ENCODE data around the gene LCLAT1.

The LCLAT1 gene

DNA sequence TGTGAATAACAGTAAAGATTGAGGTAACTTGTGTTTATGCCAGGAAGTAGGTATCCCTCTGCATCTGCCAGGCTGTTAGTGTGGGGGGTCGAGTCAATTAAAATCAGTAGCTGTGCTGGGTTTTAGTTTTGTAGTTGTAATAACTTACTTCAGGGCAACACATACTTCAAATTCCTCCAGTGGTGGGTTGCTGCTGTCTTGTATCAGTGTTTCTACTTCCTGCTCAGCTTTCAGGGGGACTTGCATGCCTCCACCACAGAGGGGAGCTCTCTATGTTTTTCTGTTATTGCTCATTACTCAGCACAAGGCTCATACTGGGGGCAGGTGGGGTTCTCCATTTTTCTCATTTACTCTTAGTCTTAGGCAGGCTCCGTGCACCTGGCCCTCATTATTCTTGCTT lies 223.4 kb downstream of the LCLAT1 start:
- no peak for DNase-seq (ENCODE audit: low read depth in 2 of 2)

GRCh38 chr2:30673127-30673526 lies 226.1 kb downstream of the LCLAT1 start:
- DNase-seq (ENCODE audit: low read depth in 2 of 2), result no peak

DNA sequence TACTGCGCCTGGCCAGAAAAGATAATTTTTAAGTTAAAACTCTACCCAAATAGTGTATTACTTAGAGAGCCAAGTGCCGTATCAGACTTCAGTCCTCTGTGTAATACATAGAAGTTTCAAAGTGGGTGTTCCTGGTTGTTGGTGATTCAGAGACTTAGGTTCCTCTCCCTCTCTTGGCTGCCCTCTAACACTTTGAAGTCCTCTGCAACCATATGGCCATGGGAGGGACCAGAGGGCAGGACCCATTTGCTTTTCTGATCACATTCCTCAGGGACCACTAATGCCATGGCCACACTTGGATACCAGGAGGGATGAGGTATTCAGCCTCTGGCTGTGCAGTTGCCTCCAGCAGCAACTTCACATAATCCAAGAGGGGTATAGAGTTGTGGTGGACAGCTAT lies 228.7 kb downstream of the LCLAT1 start:
- DNase-seq (ENCODE audit: low read depth in 2 of 2), result no peak

- DNase-seq (ENCODE audit: low read depth in 2 of 2), result no peak
These were observed 230.2 kb downstream of the LCLAT1 start for GRCh38 chr2:30677231-30677630.

- DNase-seq (ENCODE audit: low read depth in 2 of 2), result no peak
These were observed 230.9 kb downstream of the LCLAT1 start for GRCh38 chr2:30677861-30678385.

DNA sequence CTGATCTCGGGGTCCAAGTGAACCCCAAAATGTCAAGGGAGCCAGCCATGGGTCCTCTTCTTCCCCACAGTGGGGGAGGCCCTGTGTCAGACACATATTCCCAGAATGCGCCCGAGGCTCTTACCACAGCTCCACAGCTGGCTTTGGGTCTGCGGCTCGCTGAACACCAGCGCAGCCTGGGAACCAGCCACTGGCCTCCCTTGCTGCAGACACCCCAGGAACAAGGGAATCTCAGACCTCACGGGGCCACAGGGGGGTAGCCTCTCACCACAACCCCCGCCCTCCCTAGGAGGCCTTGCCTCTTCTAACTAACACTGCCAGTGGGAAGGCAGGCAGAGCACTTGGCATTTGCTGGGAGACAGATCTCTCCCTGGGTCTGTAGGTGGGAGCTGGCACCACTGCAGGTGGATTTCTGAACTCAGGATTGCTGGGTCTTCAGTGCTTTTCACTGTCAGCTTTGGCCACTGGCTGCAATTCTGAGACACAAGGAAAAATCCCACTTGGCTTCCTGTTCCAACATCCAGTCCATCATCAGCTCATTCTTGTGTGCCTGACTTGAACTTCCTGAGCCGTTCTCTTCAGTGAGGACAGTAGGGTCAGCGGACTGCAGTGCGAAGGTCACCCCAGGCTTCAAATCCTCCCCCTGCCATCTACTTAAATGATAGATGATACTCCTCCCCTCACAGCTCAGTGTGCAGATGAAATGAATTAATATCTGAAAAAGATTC lies 231.5 kb downstream of the LCLAT1 start:
- DNase-seq (ENCODE audit: low read depth in 2 of 2), result no peak

DNA sequence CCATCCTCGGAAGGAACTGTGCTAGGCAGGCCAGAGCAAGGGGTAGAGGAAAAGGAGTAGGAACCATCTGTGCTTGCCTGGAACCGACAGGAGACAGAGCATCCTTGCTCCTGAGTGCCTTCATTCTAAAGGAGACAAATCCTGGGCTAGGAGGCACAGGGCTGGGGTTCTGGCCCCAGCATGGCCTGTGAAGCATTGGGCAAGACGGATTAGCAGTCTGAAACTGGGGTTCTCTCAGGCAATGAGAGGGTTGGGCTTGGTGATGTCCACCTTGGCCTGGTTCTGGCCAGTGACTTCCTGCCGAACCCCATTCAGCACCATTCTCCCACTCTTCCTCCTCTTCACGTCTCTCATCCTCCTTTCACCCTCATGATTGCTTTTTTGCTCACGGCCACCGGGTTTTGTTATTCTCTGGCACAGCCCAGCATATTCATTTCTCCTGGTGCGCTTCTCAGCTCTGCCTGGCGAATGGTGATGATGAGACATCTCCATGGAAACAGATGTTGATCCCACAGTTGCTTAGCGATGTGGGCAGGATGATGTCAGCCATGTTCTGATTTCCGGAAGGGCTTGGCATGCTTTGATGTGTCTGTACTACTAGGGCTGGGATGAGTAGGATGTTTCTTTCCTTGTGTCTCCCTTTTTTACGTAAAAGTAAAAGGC lies 232.5 kb downstream of the LCLAT1 start:
- no peak for DNase-seq (ENCODE audit: low read depth in 2 of 2)

DNA sequence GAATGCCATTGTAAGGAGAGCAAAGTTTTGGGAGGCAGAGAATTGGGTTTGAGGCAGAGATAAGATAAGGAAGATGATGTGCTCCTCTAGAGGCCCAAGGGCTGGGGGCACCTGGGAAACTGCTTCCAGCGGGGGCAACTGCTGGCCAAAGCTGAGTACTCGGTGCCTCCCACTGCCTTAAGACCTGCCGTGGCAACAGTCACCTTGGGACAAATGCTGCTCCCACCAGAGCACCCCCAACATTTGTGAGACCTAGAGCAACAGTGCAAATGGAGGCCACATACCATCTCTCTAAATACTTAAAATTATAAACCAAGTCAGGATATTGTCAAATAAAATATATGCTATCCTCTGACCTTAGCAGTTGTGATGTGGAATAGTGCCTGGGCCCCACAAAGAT lies 233.1 kb downstream of the LCLAT1 start:
- DNase-seq (ENCODE audit: low read depth in 2 of 2), result no peak

- DNase-seq (ENCODE audit: low read depth in 2 of 2), result no peak
These were observed 234.0 kb downstream of the LCLAT1 start for GRCh38 chr2:30681022-30681421.

DNA sequence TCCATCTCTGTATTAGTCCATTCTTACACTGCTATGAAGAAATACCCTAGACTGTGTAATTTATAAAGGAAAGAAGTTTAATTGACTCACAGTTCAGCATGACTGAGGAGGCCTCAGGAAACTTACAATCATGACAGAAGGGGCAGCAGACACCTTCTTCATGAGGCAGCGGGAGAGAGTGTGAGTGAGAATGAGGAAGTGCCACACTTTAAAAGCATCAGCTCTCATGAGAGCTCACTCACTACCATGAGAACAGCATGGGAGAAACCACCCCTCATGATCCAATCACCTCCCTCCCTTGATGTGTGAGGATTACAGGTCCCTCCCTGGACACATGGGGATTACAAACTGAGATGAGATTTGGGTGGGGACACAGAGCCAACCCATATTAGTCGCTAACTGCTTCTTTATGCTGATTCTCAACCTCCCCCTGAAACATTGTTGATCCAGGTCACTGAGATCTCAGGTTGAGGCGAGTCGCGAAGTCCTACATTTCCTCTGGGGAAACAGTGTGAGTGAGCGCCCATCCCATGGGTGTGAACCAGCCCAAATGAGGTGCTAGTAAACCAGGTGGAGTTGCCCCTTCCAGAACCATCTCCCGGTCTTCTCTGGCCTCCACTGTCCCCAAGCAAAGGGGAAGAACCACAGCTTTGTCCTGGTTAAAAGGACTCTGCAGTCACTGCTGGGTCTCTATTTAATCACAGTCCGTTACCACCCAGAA lies 236.3 kb downstream of the LCLAT1 start:
- DNase-seq (ENCODE audit: low read depth in 2 of 2), result no peak

DNA sequence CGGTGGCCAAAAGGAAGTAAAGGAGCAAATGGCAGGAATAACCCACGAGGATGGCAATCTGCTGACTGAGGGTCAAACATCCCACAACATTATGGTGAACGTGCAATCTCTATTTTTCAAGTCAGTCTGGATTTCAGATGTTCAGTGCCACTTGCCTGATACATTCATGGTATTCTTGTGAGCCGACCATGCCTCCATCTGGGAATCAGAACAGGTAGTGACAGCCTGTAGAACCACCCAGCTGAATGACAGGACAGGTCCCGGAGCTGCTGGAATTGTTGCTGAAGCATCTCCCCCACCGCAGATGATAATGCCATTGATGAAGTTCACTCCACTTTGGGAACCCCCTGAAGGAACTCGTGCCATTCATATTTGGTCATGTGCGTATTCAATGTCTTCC lies 237.0 kb downstream of the LCLAT1 start:
- no peak for DNase-seq (ENCODE audit: low read depth in 2 of 2)

DNA sequence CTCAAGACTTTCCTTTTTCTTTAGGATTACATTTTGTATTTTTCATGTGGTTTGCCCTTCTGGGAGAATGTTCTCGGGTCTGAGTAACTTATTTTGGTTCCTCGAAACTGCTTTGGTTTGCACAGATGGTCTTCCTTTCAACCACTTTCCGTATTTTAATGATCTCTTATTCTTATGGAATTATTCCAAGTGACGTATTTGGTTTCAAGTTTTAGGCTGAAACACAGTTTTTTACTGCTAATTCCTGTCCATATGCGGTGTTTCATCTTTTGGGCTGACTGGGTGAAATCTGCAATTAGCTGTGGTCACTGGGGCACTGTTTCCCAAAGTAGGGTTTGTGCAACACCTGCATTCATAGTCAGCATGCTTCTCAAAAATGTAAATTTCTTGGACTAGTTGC lies 237.5 kb downstream of the LCLAT1 start:
- no peak for DNase-seq (ENCODE audit: low read depth in 2 of 2)

GRCh38 chr2:30684996-30685395 lies 237.9 kb downstream of the LCLAT1 start:
- DNase-seq (ENCODE audit: low read depth in 2 of 2), result no peak

GRCh38 chr2:30686000-30686399 lies 239.0 kb downstream of the LCLAT1 start:
- DNase-seq (ENCODE audit: low read depth in 2 of 2), result no peak

DNA sequence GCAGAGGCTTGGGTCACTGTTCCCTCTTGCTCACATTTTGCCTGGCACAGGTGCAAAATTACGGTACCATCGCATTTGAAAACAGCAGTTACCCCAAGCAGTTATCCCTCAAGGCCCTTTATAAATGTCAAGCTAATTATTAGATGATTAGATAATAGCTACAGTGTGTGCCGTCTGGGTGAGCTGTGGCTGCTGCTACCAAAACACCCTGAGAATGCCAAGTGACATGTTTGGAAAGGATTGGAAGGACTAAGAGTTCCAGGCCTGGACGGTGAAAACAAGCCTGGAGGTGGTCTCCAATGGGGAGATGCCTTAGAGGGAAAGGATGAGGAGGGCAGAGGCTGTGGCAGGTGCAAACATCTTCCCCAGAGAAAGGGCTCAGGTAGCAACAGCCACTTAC lies 239.6 kb downstream of the LCLAT1 start:
- DNase-seq (ENCODE audit: low read depth in 2 of 2), result no peak

DNA sequence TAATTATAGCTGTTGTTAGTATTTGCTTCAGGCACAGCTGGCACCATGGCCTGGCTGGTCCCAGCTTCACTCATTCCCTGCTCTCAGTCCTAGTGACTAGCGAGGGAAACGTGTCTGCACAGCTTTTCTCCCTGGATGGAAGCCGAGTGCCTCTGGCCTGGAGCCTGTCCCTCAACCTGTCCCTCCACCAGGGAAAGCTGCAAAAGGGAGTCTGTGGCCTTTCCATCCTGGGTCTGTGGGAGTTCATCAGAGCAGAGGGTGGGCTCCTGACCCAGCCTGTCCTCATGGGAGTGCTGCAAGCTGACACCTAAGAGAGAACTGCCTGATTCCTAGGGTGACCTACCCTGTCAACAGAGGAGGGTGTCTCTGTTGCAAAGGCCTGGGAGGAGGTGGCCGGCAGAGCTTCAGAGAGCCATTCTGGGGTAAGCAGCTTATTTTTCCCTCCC lies 241.9 kb downstream of the LCLAT1 start:
- no peak for DNase-seq (ENCODE audit: low read depth in 2 of 2)

DNA sequence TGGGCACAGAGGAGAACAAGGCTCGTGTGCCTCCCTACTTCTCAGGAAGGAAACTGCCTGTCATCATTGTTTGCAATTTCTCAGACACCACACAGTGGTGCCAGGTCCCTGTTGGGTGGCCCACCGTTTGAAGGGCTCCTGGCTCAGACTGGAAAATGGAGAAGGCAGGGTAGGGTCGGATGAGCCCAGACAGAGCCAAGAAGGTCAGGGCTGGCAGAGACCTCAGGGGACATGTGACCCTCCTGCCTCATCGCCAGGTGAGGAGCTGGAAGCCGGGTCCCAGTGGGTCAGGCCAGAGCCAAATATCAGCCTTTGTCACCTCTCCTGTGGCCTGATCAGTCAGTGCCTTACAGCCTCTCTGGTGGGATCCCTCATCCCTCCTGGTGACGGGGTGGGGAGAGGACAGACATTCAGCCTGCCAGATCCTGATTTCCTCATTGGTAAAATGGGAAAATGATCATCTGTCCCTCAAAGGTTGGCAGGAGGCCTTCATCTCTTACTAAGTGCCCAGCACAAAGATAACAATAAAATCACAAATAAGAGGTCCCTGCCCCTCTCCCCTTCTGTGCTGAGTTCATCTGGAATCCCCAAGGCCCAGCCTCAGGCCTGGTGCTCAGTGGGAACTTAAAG lies 242.6 kb downstream of the LCLAT1 start:
- DNase-seq (ENCODE audit: low read depth in 2 of 2), result no peak

- DNase-seq (ENCODE audit: low read depth in 2 of 2), result no peak
These were observed 243.1 kb downstream of the LCLAT1 start for GRCh38 chr2:30690126-30690561.

DNA sequence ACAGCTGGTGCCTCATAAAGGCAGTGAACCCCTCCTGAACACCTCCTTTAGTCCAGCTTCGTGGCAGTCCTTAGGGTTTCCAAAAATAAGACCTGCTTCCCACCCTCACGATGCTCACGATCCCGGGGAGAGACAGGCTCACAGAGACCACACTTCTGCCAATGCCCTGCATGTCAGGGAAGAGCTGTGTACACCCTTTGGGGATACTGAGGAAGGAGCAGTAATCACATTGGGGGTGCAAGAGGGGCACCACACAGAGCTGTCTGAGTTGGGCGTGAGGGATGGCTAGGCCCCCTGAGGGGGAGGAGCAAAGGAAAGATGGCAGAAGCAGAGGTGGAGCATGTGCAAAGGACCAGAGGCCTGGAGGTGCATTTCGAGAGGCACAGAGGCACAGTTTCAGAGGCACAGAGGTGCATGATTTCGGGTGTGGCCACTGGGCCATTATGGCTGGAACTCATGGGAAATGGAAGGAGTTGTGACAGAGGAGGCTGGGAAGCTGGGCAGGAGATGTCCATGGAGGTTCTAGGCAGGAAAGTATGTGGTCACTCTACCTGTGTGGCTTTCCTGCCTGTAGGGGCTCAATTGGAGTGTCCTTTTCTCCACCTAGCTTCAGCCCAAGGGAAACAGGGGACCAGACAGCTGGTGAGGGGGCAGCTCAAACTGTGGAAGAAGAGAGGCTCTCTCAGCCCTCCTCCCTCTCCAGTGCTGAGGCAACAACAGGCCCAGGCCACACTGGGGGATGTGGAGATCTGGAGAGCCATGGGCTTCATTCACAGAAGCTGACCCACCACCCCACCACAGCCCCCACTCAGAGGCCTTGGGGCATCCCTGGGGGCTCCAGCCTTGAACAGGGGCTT lies 244.3 kb downstream of the LCLAT1 start:
- no peak for DNase-seq (ENCODE audit: low read depth in 2 of 2)

DNA sequence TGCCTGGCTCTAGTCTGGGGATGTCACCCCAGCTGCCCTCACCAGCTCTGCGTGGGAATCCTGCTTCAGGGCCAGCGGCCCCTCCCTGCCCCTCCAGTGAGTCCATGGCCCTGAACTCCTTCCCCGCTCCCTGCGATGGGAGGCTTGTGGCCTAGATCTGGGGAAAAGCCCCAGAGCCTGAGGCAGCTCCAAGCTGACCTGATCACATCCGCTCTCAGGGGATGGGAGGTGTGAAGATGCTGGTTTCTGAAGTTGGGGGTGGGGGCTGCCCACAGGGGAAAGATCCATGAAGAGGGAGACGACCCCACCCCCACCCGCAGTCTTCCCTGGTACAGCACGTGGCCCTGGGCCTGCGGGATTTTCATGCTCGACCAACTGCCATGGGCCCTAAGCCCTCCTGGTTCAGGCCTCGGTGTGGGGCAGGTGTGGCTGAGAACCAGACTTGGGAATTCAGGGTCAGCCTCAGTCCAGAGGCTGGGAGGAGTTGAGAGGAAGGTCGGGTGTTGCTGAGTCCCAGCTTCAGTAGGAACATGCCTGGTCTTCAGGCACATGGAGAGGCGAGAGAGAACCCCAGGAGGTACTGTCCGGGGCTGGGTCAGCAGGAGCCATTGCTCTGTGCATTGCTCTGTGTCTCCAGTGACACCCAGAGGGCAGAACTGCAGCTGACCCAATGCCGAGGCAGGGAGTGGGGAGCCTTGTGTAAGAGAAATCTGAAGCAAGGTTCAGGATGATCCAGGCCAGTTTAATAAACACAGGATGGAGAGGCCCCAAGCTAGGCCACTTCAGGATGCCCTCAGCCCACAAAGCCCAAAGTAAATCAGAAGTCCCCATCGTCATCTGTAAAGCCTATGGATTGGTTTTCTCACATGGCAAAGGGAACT lies 245.1 kb downstream of the LCLAT1 start:
- DNase-seq (ENCODE audit: low read depth in 2 of 2), result no peak
